ENCODE data around the gene BAIAP2L2.
A peak's percentile ranks its signal among the peaks of the same experiment; 100 is the strongest.

Gene BAIAP2L2

GRCh38 chr22:38110863-38111852 lies 674 bp upstream of the BAIAP2L2 start:
- TF ChIP-seq CTCF (IDR thresholded peaks at IDR 0.05) (0 out of 2 replicates have a peak, but pooled peaks have one; percentile 12), ZFX (IDR thresholded peaks at IDR 0.05; ENCODE audit: borderline replicate concordance) (no peak)
- peak overlapping the region; percentile 97 for H3K27ac ChIP-seq

- no peak overlapping the region for H3K27ac ChIP-seq
- TF ChIP-seq ZFX (IDR thresholded peaks at IDR 0.05; ENCODE audit: borderline replicate concordance) (no peak), CTCF (IDR thresholded peaks at IDR 0.05) (no peak)
Measured at GRCh38 chr22:38109371-38110001, 998 bp downstream of the BAIAP2L2 start.

GRCh38 chr22:38108561-38109319 lies 1.7 kb downstream of the BAIAP2L2 start:
- TF ChIP-seq ZFX (IDR thresholded peaks at IDR 0.05; ENCODE audit: borderline replicate concordance) (no peak), CTCF (IDR thresholded peaks at IDR 0.05) (no peak)
- no peak overlapping the region for H3K27ac ChIP-seq

GRCh38 chr22:38107692-38108515 lies 2.6 kb downstream of the BAIAP2L2 start:
- TF ChIP-seq CTCF (IDR thresholded peaks at IDR 0.05) (no peak), ZFX (IDR thresholded peaks at IDR 0.05; ENCODE audit: borderline replicate concordance) (no peak)
- 0 out of 2 replicates have a peak overlapping the region, but pooled peaks have one; percentile 2 for H3K27ac ChIP-seq

- H3K27ac ChIP-seq: 0 out of 2 replicates have a peak overlapping the region, but pooled peaks have one; percentile 2
- TF ChIP-seq ZFX (IDR thresholded peaks at IDR 0.05; ENCODE audit: borderline replicate concordance): no peak
Measured at GRCh38 chr22:38106814-38107578, 3.5 kb downstream of the BAIAP2L2 start.

- TF ChIP-seq CTCF (IDR thresholded peaks at IDR 0.05): peak; percentile 34; the same call in 1 of the 2 replicates
- no peak for TF ChIP-seq ZFX (IDR thresholded peaks at IDR 0.05; ENCODE audit: borderline replicate concordance)
- 0 out of 2 replicates have a peak overlapping the region, but pooled peaks have one; percentile 39 for H3K27ac ChIP-seq
Measured at GRCh38 chr22:38104084-38104483, 6.4 kb downstream of the BAIAP2L2 start.

All from 22Rv1 (cell line).